H1 (cell line): Measurements from ENCODE around the gene OTUD1. TPM values are rescaled to one million over a fixed set of nuclear protein-coding genes. Genes with fewer than 3 reads are reported as not detected.

Experiments used
- HDAC2 ChIP-seq, 2 experiments: fragments of 300-600 bp in 1 of 2; sonication (generic) in 1 of 2; IDR thresholded peaks; 2 replicates each; pipeline ENCODE4 v1.6.1; 2011 to 2012; ENCODE audit warnings: low read depth in 2 of 2, low read length in 2 of 2, mild to moderate bottlenecking in 2 of 2, moderate library complexity in 2 of 2, borderline replicate concordance in 1 of 2, inconsistent platforms in 1 of 2
- POU5F1 ChIP-seq: IDR thresholded peaks from 2 replicates; pipeline ENCODE4 v1.6.1; 2011; ENCODE audit warnings: low read depth, mild to moderate bottlenecking, low read length, moderate library complexity
- polyA plus RNA-seq, 7 experiments: library from polyadenylated mRNA; depleted of rRNA in 3 of 7; stranded (reverse) in 5 of 7; unstranded in 2 of 7; fragments of >200 nt in 5 of 7; fragments of 200-250 nt in 2 of 7; gene quantifications; 1 replicate in 5 of 7; 2 replicates in 1 of 7; 4 replicates in 1 of 7; pipeline versions ENCODE4 v1.2.1 to v1.2.3, GENCODE V29; 2011 to 2013; ENCODE audit warnings: missing spikeins in 2 of 7, mixed read lengths in 2 of 7
- total RNA-seq: library from RNA; stranded (reverse); fragmentation: NEBNext Ultra II Directional; extraction: Animal tissue kit (Norgen Biotek cat#: 25700); gene quantifications from 2 replicates; pipeline ENCODE4 v1.2.1, GENCODE V29; 2021

OTUD1 gene
- total and polyA plus RNA-seq, 2 of the 8 experiments (the other 6 are each of a cell fraction or from before 2014, with no cell fraction given): 1.3 to 7.1 TPM

- TF ChIP-seq POU5F1 (no peak), HDAC2 (IDR thresholded peaks at IDR 0.05; ENCODE audit: borderline replicate concordance in 1 of 2, low read depth in 2 of 2, low read length in 2 of 2) (no peak)
Measured at GRCh38 chr10:23448323-23448722, 9.4 kb downstream of the OTUD1 start (continued).
